Duodenal mucosa (tissue), 2 donors: ENCODE results near the gene ARHGEF28.

Experiments used
- H3K27ac ChIP-seq: one replicate; pipeline ENCODE4 v1.7.0; 2013; ENCODE audit warnings: low read depth, low read length
- H3K27me3 ChIP-seq, 2 donors: one replicate each; pipeline ENCODE4 v1.7.0; 2013; ENCODE audit warnings: low read length in 2 of 2, control low read depth in 1 of 2; ENCODE audit not compliant: insufficient read depth in 2 of 2, control insufficient read depth in 1 of 2
- H3K36me3 ChIP-seq, 2 donors: one replicate each; pipeline ENCODE4 v1.7.0; 2013; ENCODE audit warnings: low read length in 2 of 2, control low read depth in 1 of 2; ENCODE audit not compliant: insufficient read depth in 2 of 2, control insufficient read depth in 1 of 2
- H3K4me1 ChIP-seq, 2 donors: one replicate each; pipeline ENCODE4 v1.7.0; 2013; ENCODE audit warnings: low read length in 2 of 2, control low read depth in 1 of 2; ENCODE audit not compliant: insufficient read depth in 2 of 2, control insufficient read depth in 1 of 2
- H3K4me3 ChIP-seq, 2 donors: one replicate each; pipeline ENCODE4 v1.7.0; 2013; ENCODE audit warnings: low read length in 2 of 2, low read depth in 1 of 2
- H3K9ac ChIP-seq, 2 donors: one replicate each; pipeline ENCODE4 v1.7.0; 2013; ENCODE audit warnings: low read length in 2 of 2, low read depth in 1 of 2
- H3K9me3 ChIP-seq, 2 donors: one replicate each; pipeline ENCODE4 v1.7.0; 2013; ENCODE audit warnings: low read length in 2 of 2, control low read depth in 1 of 2; ENCODE audit not compliant: control insufficient read depth in 1 of 2

The ARHGEF28 gene

GRCh38 chr5:73922875-73923557 is 297.0 kb downstream of the ARHGEF28 start:
- Histone ChIP-seq H3K9me3 (no peaks in the 10 kb centered on the region), H3K4me1 (peaks cover 0 to 14% of the 10 kb centered on the region in 2 donors), H3K27ac (no peak overlapping the region), H3K36me3 (no peaks in the 10 kb centered on the region), H3K4me3 (no peak overlapping the region), H3K27me3 (no peaks in the 10 kb centered on the region), H3K9ac (no peak overlapping the region)

GRCh38 chr5:73928476-73929070 is 302.6 kb downstream of the ARHGEF28 start:
- Histone ChIP-seq H3K4me1 (no peaks in the 10 kb centered on the region), H3K9me3 (no peaks in the 10 kb centered on the region)

GRCh38 chr5:73935719-73936118 is 309.7 kb downstream of the ARHGEF28 start:
- H3K27me3 ChIP-seq: no peaks in the 10 kb centered on the region
- no peaks in the 10 kb centered on the region for H3K4me1 ChIP-seq
- no peak overlapping the region for H3K9ac ChIP-seq
- H3K36me3 ChIP-seq: no peaks in the 10 kb centered on the region
- H3K4me3 ChIP-seq: no peak overlapping the region
- no peak overlapping the region for H3K27ac ChIP-seq
- H3K9me3 ChIP-seq: no peaks in the 10 kb centered on the region

More at GRCh38 chr5:73928476-73929070, 302.6 kb downstream of the ARHGEF28 start:
- H3K36me3 ChIP-seq: no peaks in the 10 kb centered on the region
- H3K27ac ChIP-seq: no peak overlapping the region
- no peaks in the 10 kb centered on the region for H3K27me3 ChIP-seq
- no peak overlapping the region for H3K9ac ChIP-seq
- H3K4me3 ChIP-seq: no peak overlapping the region

GRCh38 chr5:73938280-73938937 is 312.4 kb downstream of the ARHGEF28 start:
- Histone ChIP-seq H3K9me3 (peaks cover 0 to 5% of the 10 kb centered on the region in 2 donors), H3K36me3 (no peaks in the 10 kb centered on the region), H3K9ac (no peak overlapping the region), H3K27me3 (no peaks in the 10 kb centered on the region), H3K4me1 (no peaks in the 10 kb centered on the region), H3K27ac (no peak overlapping the region), H3K4me3 (no peak overlapping the region)

- Histone ChIP-seq H3K9me3 (peaks cover 0 to 5% of the 10 kb centered on the region in 2 donors), H3K27ac (no peak overlapping the region), H3K27me3 (no peaks in the 10 kb centered on the region), H3K9ac (no peak overlapping the region), H3K4me3 (no peak overlapping the region), H3K4me1 (no peaks in the 10 kb centered on the region), H3K36me3 (no peaks in the 10 kb centered on the region)
Observed at GRCh38 chr5:73938938-73939320, 312.9 kb downstream of the ARHGEF28 start.

- no peak overlapping the region for H3K27ac ChIP-seq
- peaks cover 2 to 5% of the 10 kb centered on the region in 2 donors for H3K9me3 ChIP-seq
- H3K9ac ChIP-seq: no peak overlapping the region
- no peaks in the 10 kb centered on the region for H3K27me3 ChIP-seq
- H3K4me3 ChIP-seq: no peak overlapping the region
- H3K36me3 ChIP-seq: no peaks in the 10 kb centered on the region
- no peaks in the 10 kb centered on the region for H3K4me1 ChIP-seq
Observed at GRCh38 chr5:73939557-73939956, 313.6 kb downstream of the ARHGEF28 start.

GRCh38 chr5:73940026-73940425 is 314.0 kb downstream of the ARHGEF28 start:
- Histone ChIP-seq H3K27ac (no peak overlapping the region), H3K36me3 (no peaks in the 10 kb centered on the region), H3K9ac (no peak overlapping the region), H3K27me3 (no peaks in the 10 kb centered on the region), H3K4me1 (no peaks in the 10 kb centered on the region), H3K4me3 (no peak overlapping the region), H3K9me3 (peaks cover 5 to 7% of the 10 kb centered on the region in 2 donors)

- Histone ChIP-seq H3K36me3 (no peaks in the 10 kb centered on the region), H3K9me3 (peaks cover 5 to 9% of the 10 kb centered on the region in 2 donors), H3K4me3 (no peak overlapping the region), H3K4me1 (no peaks in the 10 kb centered on the region), H3K27me3 (no peaks in the 10 kb centered on the region), H3K27ac (no peak overlapping the region), H3K9ac (no peak overlapping the region)
Observed at GRCh38 chr5:73940801-73941200, 314.8 kb downstream of the ARHGEF28 start.

- no peaks in the 10 kb centered on the region for H3K4me1 ChIP-seq
Observed at GRCh38 chr5:73942783-73943182, 316.8 kb downstream of the ARHGEF28 start.

GRCh38 chr5:73943397-73943796 is 317.4 kb downstream of the ARHGEF28 start:
- Histone ChIP-seq H3K27ac (no peak overlapping the region), H3K27me3 (no peaks in the 10 kb centered on the region), H3K36me3 (no peaks in the 10 kb centered on the region), H3K9me3 (peaks cover 5 to 9% of the 10 kb centered on the region in 2 donors), H3K4me3 (no peak overlapping the region), H3K4me1 (no peaks in the 10 kb centered on the region), H3K9ac (no peak overlapping the region)

More at GRCh38 chr5:73942783-73943182, 316.8 kb downstream of the ARHGEF28 start:
- Histone ChIP-seq H3K27me3 (no peaks in the 10 kb centered on the region), H3K9ac (no peak overlapping the region), H3K36me3 (no peaks in the 10 kb centered on the region), H3K9me3 (peaks cover 5 to 9% of the 10 kb centered on the region in 2 donors), H3K27ac (no peak overlapping the region), H3K4me3 (no peak overlapping the region)
